OCI-LY3 (cell line): Measurements from ENCODE around the gene DEAF1.
"Not testable (repeated sequence)": the region's sequence is repeated elsewhere in the genome, so short reads cannot be mapped to it uniquely, and the experiment has no call there.

Source experiments
- H2AFZ ChIP-seq: fragments of 200-600, 300-600 bp; shearing (Covaris generic); 2 replicates; pipeline ENCODE4 v1.6.0; 2014; ENCODE audit warnings: antibody characterized with exemption, low read depth, low read length
- H3K27ac ChIP-seq: fragments of 200-600, 300-600 bp; sonication (generic); 2 replicates; pipeline ENCODE4 v1.5.1; 2014; ENCODE audit warnings: mild to moderate bottlenecking, low read length, moderate library complexity, mixed read lengths
- H3K27me3 ChIP-seq: fragments of 200-600, 300-600 bp; sonication (generic); 2 replicates; pipeline ENCODE4 v1.6.1; 2014; ENCODE audit warnings: low read depth, low read length, mixed read lengths
- H3K36me3 ChIP-seq: fragments of 200-600, 300-600 bp; sonication (generic); replicated peaks from 2 replicates; pipeline ENCODE3; 2014; ENCODE audit warnings: low read depth, low read length, mixed read lengths
- H3K4me1 ChIP-seq: fragments of 300-600, 200-600 bp; sonication (generic); 2 replicates; pipeline ENCODE4 v1.6.1; 2014; ENCODE audit warnings: low read length, mixed read lengths
- H3K4me2 ChIP-seq: fragments of 200-600, 300-600 bp; sonication (generic); 2 replicates; pipeline ENCODE4 v1.6.1; 2014; ENCODE audit warnings: low read length, mixed read lengths
- H3K4me3 ChIP-seq: fragments of 300-600, 200-600 bp; sonication (generic); 2 replicates; pipeline ENCODE4 v1.5.1; 2014; ENCODE audit warnings: antibody characterized with exemption, mild to moderate bottlenecking, low read length, moderate library complexity
- H3K79me2 ChIP-seq: fragments of 300-600, 200-600 bp; shearing (Covaris generic); 2 replicates; pipeline ENCODE4 v1.6.1; 2014; ENCODE audit warnings: mild to moderate bottlenecking, low read length, mixed read lengths
- H3K9ac ChIP-seq: fragments of 300-600, 200-600 bp; shearing (Covaris generic); 2 replicates; pipeline ENCODE4 v1.6.0; 2014; ENCODE audit warnings: mild to moderate bottlenecking, low read length, moderate library complexity
- H3K9me3 ChIP-seq: fragments of 200-600, 300-600 bp; shearing (Covaris generic); 2 replicates; pipeline ENCODE4 v1.6.1; 2014; ENCODE audit warnings: low read length, mixed read lengths; ENCODE audit not compliant: insufficient read depth
- H4K20me1 ChIP-seq: fragments of 200-600, 300-600 bp; sonication (generic); 2 replicates; pipeline ENCODE4 v1.6.1; 2016; ENCODE audit warnings: low read length, mixed read lengths; ENCODE audit not compliant: insufficient read depth
- CTCF ChIP-seq: fragments of 200-600, 300-600 bp; sonication (generic); IDR thresholded peaks from 2 replicates; pipeline ENCODE4 v1.5.1; 2014; ENCODE audit warnings: antibody characterized with exemption, low read length, low read depth
- EZH2phosphoT487 ChIP-seq: fragments of 200-600 bp; shearing (Covaris generic); IDR thresholded peaks from 2 replicates; pipeline ENCODE4 v1.6.1; 2018; ENCODE audit warnings: antibody characterized with exemption, mixed run types, low read depth

The DEAF1 gene

DNA sequence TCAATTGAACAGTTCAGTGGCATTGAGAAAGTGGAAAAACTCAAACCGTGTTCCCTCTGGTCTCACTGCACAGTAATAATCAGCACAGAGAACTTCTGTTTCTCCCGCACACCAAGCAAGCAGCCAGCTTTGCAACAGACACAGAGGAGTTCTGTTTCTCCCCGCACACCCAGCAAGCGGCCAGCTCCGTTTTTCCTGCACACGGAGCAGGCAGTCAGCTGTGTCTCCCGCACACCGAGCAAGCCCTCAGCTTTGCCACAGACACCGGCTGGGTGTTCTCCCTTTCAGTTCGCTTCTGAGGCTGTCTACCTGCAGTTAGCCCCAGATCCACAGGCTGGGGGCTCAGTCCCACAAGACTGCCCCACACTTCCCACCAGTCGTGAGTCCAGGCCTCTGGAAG lies 42.3 kb upstream of the DEAF1 start:
- TF ChIP-seq EZH2phosphoT487 (no peak), CTCF (no peak)
- Histone ChIP-seq H2AFZ (peak overlapping the region; percentile 4; the same call in 1 of the 2 replicates), H3K9ac (no peak overlapping the region), H3K9me3 (no peaks in the 10 kb centered on the region), H3K4me1 (no peaks in the 10 kb centered on the region), H3K27ac (no peak overlapping the region), H3K27me3 (peaks cover 14% of the 10 kb centered on the region), H3K79me2 (no peaks in the 10 kb centered on the region), H4K20me1 (no peaks in the 10 kb centered on the region), H3K36me3 (no peaks in the 10 kb centered on the region), H3K4me2 (peak overlapping the region; percentile 32), H3K4me3 (peak overlapping the region; percentile 9; the same call in 1 of the 2 replicates)

DNA sequence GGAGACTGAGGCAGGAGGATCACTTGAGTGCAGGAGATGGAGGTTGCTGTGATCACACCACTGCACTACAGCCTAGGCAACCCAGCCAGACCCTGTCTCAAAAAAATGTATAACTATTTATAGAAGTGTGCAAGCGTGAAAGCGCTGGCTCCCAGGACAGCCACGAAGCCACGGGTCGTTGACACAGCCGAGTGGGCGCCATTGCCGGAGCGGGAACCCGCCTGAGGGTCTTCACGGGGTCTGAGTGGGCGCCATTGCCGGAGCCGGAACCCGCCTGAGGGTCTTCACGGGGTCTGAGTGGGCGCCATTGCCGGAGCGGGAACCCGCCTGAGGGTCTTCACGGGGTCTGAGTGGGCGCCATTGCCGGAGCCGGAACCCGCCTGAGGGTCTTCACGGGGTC lies 39.5 kb upstream of the DEAF1 start:
- not testable (repeated sequence) for H2AFZ ChIP-seq, H3K79me2 ChIP-seq, H3K4me3 ChIP-seq, H3K4me1 ChIP-seq, H3K9me3 ChIP-seq, H3K27ac ChIP-seq, H4K20me1 ChIP-seq, H3K4me2 ChIP-seq, H3K9ac ChIP-seq, H3K36me3 ChIP-seq
- peaks cover 17% of the 10 kb centered on the region for H3K27me3 ChIP-seq

DNA sequence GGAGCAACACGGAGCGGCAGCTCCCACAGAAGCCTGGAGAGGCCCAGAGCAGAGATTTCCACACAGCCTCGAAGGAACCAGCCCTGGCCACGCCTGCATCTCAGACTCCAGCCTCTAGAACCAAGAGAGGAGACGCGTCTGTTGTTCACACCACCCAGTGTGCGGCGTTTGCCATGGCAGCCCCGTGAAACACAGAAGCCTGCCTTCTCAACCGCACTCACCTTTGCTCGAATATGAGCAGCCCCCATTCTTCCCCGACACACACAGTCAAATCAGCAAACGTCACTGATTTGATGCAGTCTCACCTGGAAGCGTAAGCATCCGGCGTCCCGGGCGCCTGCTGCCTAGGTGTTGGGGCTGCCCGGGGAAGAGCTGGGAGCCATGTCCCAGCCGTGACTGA lies 38.0 kb upstream of the DEAF1 start:
- H3K4me1 ChIP-seq, result peaks cover 5% of the 10 kb centered on the region; the same call in 1 of the 2 replicates
- TF ChIP-seq CTCF, result no peak
- no peak for TF ChIP-seq EZH2phosphoT487
- no peaks in the 10 kb centered on the region for H4K20me1 ChIP-seq
- no peak overlapping the region for H3K9ac ChIP-seq
- peaks cover 14% of the 10 kb centered on the region for H3K27me3 ChIP-seq
- H2AFZ ChIP-seq, result no peak overlapping the region
- no peak overlapping the region for H3K27ac ChIP-seq
- no peak overlapping the region for H3K4me2 ChIP-seq
- no peak overlapping the region for H3K4me3 ChIP-seq
- H3K36me3 ChIP-seq, result no peaks in the 10 kb centered on the region
- no peaks in the 10 kb centered on the region for H3K79me2 ChIP-seq
- H3K9me3 ChIP-seq, result no peaks in the 10 kb centered on the region

- H2AFZ ChIP-seq, result no peak overlapping the region
- no peaks in the 10 kb centered on the region for H3K9me3 ChIP-seq
- no peak overlapping the region for H3K27ac ChIP-seq
- H3K4me1 ChIP-seq, result peaks cover 25% of the 10 kb centered on the region
- H3K9ac ChIP-seq, result no peak overlapping the region
- H3K4me3 ChIP-seq, result no peak overlapping the region
- H3K4me2 ChIP-seq, result no peak overlapping the region
- H3K36me3 ChIP-seq, result no peaks in the 10 kb centered on the region
- TF ChIP-seq CTCF (no peak), EZH2phosphoT487 (no peak)
- no peaks in the 10 kb centered on the region for H4K20me1 ChIP-seq
- H3K79me2 ChIP-seq, result no peaks in the 10 kb centered on the region
- H3K27me3 ChIP-seq, result peaks cover 17% of the 10 kb centered on the region
Observed at GRCh38 chr11:729492-730074, 34.6 kb upstream of the DEAF1 start.
